ENCODE data around the gene ZBTB39.
"Not testable (repeated sequence)": the region's sequence is repeated elsewhere in the genome, so short reads cannot be mapped to it uniquely, and the experiment has no call there.

ZBTB39 gene

GRCh38 chr12:56980941-56981530 is 25.3 kb downstream of the ZBTB39 start:
- DNase-seq (ENCODE audit: low read depth, low spot score) = no peak
- no peak for TF ChIP-seq CTCF (IDR thresholded peaks at IDR 0.05; ENCODE audit: low read depth, low read length)
- in situ Hi-C loops (cut with HindIII; ENCODE audit: low sequenced_read_pairs) = no loop called here
- H3K4me3 ChIP-seq (ENCODE audit: low read depth, low read length) = no peak overlapping the region

GRCh38 chr12:56980268-56980667 is 26.1 kb downstream of the ZBTB39 start:
- TF ChIP-seq CTCF (IDR thresholded peaks at IDR 0.05; ENCODE audit: low read depth, low read length) = no peak
- no peak overlapping the region for H3K4me3 ChIP-seq (ENCODE audit: low read depth, low read length)
- DNase-seq (ENCODE audit: low read depth, low spot score) = no peak
- in situ Hi-C loops (cut with HindIII; ENCODE audit: low sequenced_read_pairs) = no loop called here

GRCh38 chr12:56979628-56980027 is 26.7 kb downstream of the ZBTB39 start:
- TF ChIP-seq CTCF (IDR thresholded peaks at IDR 0.05; ENCODE audit: low read depth, low read length) = no peak
- in situ Hi-C loops (cut with HindIII; ENCODE audit: low sequenced_read_pairs) = no loop called here
- DNase-seq (ENCODE audit: low read depth, low spot score) = no peak
- no peak overlapping the region for H3K4me3 ChIP-seq (ENCODE audit: low read depth, low read length)

- in situ Hi-C loops (cut with HindIII; ENCODE audit: low sequenced_read_pairs) = no loop called here
- no peak overlapping the region for H3K4me3 ChIP-seq (ENCODE audit: low read depth, low read length)
- DNase-seq (ENCODE audit: low read depth, low spot score) = no peak
- TF ChIP-seq CTCF (IDR thresholded peaks at IDR 0.05; ENCODE audit: low read depth, low read length) = no peak
These were observed 27.8 kb downstream of the ZBTB39 start for GRCh38 chr12:56978397-56979138.

- in situ Hi-C loops (cut with HindIII; ENCODE audit: low sequenced_read_pairs); H3K4me3 ChIP-seq (ENCODE audit: low read depth, low read length); DNase-seq (ENCODE audit: low read depth, low spot score): not testable (repeated sequence)
These were observed 29.0 kb downstream of the ZBTB39 start for GRCh38 chr12:56977361-56977760.

GRCh38 chr12:56974224-56974623 is 32.1 kb downstream of the ZBTB39 start:
- H3K4me3 ChIP-seq (ENCODE audit: low read depth, low read length); DNase-seq (ENCODE audit: low read depth, low spot score); in situ Hi-C loops (cut with HindIII; ENCODE audit: low sequenced_read_pairs): not testable (repeated sequence)

GRCh38 chr12:56968910-56969309 is 37.4 kb downstream of the ZBTB39 start:
- DNase-seq (ENCODE audit: low read depth, low spot score); in situ Hi-C loops (cut with HindIII; ENCODE audit: low sequenced_read_pairs); H3K4me3 ChIP-seq (ENCODE audit: low read depth, low read length): not testable (repeated sequence)

- DNase-seq (ENCODE audit: low read depth, low spot score); in situ Hi-C loops (cut with HindIII; ENCODE audit: low sequenced_read_pairs); H3K4me3 ChIP-seq (ENCODE audit: low read depth, low read length): not testable (repeated sequence)
These were observed 40.2 kb downstream of the ZBTB39 start for GRCh38 chr12:56965997-56966642.

- DNase-seq (ENCODE audit: low read depth, low spot score); in situ Hi-C loops (cut with HindIII; ENCODE audit: low sequenced_read_pairs): not testable (repeated sequence)
These were observed 41.2 kb downstream of the ZBTB39 start for GRCh38 chr12:56965124-56965523.

GRCh38 chr12:56963557-56963956 is 42.8 kb downstream of the ZBTB39 start:
- DNase-seq (ENCODE audit: low read depth, low spot score); in situ Hi-C loops (cut with HindIII; ENCODE audit: low sequenced_read_pairs); H3K4me3 ChIP-seq (ENCODE audit: low read depth, low read length): not testable (repeated sequence)

More at GRCh38 chr12:56965124-56965523, 41.2 kb downstream of the ZBTB39 start:
- H3K4me3 ChIP-seq (ENCODE audit: low read depth, low read length) = not testable (repeated sequence)

GRCh38 chr12:56962247-56962646 is 44.1 kb downstream of the ZBTB39 start:
- in situ Hi-C loops (cut with HindIII; ENCODE audit: low sequenced_read_pairs); DNase-seq (ENCODE audit: low read depth, low spot score): not testable (repeated sequence)

More at GRCh38 chr12:56962247-56962646, 44.1 kb downstream of the ZBTB39 start:
- H3K4me3 ChIP-seq (ENCODE audit: low read depth, low read length) = not testable (repeated sequence)

Data from astrocyte of the spinal cord (primary cell).